Esophagus muscularis mucosa (tissue), 4 donors: Measurements from ENCODE around the gene RIOK2. TPM values are rescaled to one million over a fixed set of nuclear protein-coding genes. Genes with fewer than 3 reads are reported as not detected.

Source experiments
- DNase-seq: peaks from one replicate; pipeline ENCODE4 v3.0.0-alpha.2; 2017; ENCODE audit errors: extremely low spot score
- H3K27ac ChIP-seq, 4 donors: fragments of 200-600 bp; sonication (generic); replicated peaks in 1 of 4; 1 replicate in 3 of 4; 2 replicates in 1 of 4; pipeline ENCODE4 v1.5.1; 2016 to 2019; ENCODE audit warnings: mild to moderate bottlenecking in 1 of 4
- H3K27me3 ChIP-seq, 4 donors: fragments of 200-600 bp; sonication (generic); one replicate each; pipeline versions ENCODE4 v1.5.1 to v1.6.0; 2016 to 2019
- H3K36me3 ChIP-seq, 4 donors: fragments of 200-600 bp; sonication (generic); one replicate each; pipeline ENCODE4 v1.5.1; 2016 to 2019
- H3K4me1 ChIP-seq, 4 donors: fragments of 200-600 bp; sonication (generic); one replicate each; pipeline ENCODE4 v1.5.1; 2016 to 2019
- H3K4me3 ChIP-seq, 4 donors: fragments of 200-600 bp; sonication (generic); 1 replicate in 2 of 4; 2 replicates in 2 of 4; pipeline ENCODE4 v1.5.1; 2016 to 2019; ENCODE audit warnings: mild to moderate bottlenecking in 4 of 4, moderate library complexity in 1 of 4
- H3K9me3 ChIP-seq, 4 donors: fragments of 200-600 bp; sonication (generic); 1 replicate in 3 of 4; 2 replicates in 1 of 4; pipeline ENCODE4 v1.5.1; 2016 to 2019
- EP300 ChIP-seq: sonication (generic); formaldehyde crosslinking; IDR thresholded peaks from one replicate; pipeline ENCODE4 v1.6.1; 2017; ENCODE audit warnings: antibody characterized with exemption
- POLR2A ChIP-seq: fragments of 450-650 bp; IDR thresholded peaks from one replicate; pipeline ENCODE4 v1.6.1; 2017; ENCODE audit warnings: antibody characterized with exemption, moderate library complexity, mild to moderate bottlenecking, low read depth
- POLR2AphosphoS5 ChIP-seq, 2 donors: sonication (generic); formaldehyde crosslinking; IDR thresholded peaks; one replicate each; pipeline ENCODE4 v1.6.1; 2017; ENCODE audit warnings: antibody characterized with exemption in 2 of 2
- WGBS: methylation state at CpG from one replicate; pipeline ENCODE4 v1.1.5; 2018; 5-methylcytosine and 5-hydroxymethylcytosine counted together
- intact Hi-C: fragments of 100-400 bp; cut with DNase I; formaldehyde crosslinking; loops from one replicate; pipeline ENCODE4 v1.15.1; 2023
- total RNA-seq, 4 donors: library from RNA; depleted of rRNA; stranded (reverse); fragments of >200 nt; gene quantifications; one replicate each; pipeline versions ENCODE4 v1.1.0 to v1.2.1, GENCODE V29; 2016
- TF ChIP-seq, protein P1 (sequence below), 3 experiments: fragments of 200-600 bp in 2 of 3; fragments of 450-650 bp in 1 of 3; sonication (generic) in 2 of 3; IDR thresholded peaks; one replicate each; pipeline ENCODE4 v1.5.1; 2017 to 2019; ENCODE audit warnings: antibody characterized with exemption in 3 of 3, mild to moderate bottlenecking in 2 of 3, moderate library complexity in 1 of 3

Gene RIOK2
- total RNA-seq, 4 donors from 2014 or later: 9.4 to 28.8 (median 18.7) TPM

DNA sequence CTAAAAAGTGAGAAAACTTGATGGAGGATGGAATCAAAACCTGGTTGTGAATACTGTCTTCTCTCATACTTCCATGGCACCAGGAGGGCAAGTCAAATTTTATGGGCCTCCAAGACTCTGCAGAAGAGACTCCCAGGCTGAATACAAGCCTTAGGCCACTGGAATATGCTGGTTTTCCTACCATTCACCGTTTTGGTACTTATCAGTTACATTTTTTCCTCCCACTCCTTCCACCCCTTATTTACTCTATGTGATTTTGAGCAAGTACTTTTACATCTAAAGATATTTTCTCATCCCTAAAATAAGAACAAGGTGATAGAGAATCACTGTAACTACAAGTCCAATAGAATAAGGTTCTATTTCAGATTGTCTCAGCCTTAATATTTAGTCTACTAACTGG lies 32.6 kb downstream of the RIOK2 start:
- H3K4me3 ChIP-seq: no peak overlapping the region
- H3K9me3 ChIP-seq: no peaks in the 10 kb centered on the region
- H3K36me3 ChIP-seq: no peaks in the 10 kb centered on the region
- H3K27ac ChIP-seq: no peak overlapping the region
- 80% methylated on average over 1 of the region's 1 CpG for WGBS
- intact Hi-C loops: no loop called here
- H3K4me1 ChIP-seq: no peaks in the 10 kb centered on the region
- H3K27me3 ChIP-seq: no peaks in the 10 kb centered on the region
- TF ChIP-seq POLR2A (no peak), POLR2AphosphoS5 (IDR thresholded peaks at IDR 0.05) (no peak), EP300 (no peak)
- TF ChIP-seq, protein P1, sequence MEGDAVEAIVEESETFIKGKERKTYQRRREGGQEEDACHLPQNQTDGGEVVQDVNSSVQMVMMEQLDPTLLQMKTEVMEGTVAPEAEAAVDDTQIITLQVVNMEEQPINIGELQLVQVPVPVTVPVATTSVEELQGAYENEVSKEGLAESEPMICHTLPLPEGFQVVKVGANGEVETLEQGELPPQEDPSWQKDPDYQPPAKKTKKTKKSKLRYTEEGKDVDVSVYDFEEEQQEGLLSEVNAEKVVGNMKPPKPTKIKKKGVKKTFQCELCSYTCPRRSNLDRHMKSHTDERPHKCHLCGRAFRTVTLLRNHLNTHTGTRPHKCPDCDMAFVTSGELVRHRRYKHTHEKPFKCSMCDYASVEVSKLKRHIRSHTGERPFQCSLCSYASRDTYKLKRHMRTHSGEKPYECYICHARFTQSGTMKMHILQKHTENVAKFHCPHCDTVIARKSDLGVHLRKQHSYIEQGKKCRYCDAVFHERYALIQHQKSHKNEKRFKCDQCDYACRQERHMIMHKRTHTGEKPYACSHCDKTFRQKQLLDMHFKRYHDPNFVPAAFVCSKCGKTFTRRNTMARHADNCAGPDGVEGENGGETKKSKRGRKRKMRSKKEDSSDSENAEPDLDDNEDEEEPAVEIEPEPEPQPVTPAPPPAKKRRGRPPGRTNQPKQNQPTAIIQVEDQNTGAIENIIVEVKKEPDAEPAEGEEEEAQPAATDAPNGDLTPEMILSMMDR (IDR thresholded peaks at IDR 0.05): no peak
- DNase-seq: no peak

DNA sequence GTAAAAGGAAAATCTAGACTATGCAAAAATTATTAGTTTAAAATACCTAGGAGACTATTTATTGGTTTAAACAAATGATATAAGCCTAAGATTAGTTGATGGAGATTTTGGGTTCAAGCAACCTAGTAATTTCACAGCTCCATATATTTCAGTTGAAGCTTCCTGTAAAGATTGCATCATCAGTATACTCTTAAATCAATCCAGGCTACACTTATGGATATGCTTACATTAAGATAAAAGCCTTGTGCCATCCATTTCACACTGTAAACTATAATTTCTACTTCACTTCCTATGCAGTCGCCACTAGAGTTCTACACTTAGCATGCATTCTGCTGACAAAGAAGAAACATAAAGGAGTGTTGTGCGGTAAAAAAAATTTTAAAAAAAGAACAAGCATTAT lies 33.3 kb downstream of the RIOK2 start:
- no peak for DNase-seq
- no peak overlapping the region for H3K4me3 ChIP-seq
- H3K27ac ChIP-seq: no peak overlapping the region
- 82% methylated on average over 2 of the region's 2 CpGs for WGBS
- intact Hi-C loops: no loop called here
- H3K27me3 ChIP-seq: no peaks in the 10 kb centered on the region
- TF ChIP-seq POLR2A (no peak), POLR2AphosphoS5 (IDR thresholded peaks at IDR 0.05) (no peak), EP300 (no peak)
- TF ChIP-seq, protein P1 (IDR thresholded peaks at IDR 0.05): no peak
- H3K9me3 ChIP-seq: no peaks in the 10 kb centered on the region
- no peaks in the 10 kb centered on the region for H3K36me3 ChIP-seq
- H3K4me1 ChIP-seq: no peaks in the 10 kb centered on the region

DNA sequence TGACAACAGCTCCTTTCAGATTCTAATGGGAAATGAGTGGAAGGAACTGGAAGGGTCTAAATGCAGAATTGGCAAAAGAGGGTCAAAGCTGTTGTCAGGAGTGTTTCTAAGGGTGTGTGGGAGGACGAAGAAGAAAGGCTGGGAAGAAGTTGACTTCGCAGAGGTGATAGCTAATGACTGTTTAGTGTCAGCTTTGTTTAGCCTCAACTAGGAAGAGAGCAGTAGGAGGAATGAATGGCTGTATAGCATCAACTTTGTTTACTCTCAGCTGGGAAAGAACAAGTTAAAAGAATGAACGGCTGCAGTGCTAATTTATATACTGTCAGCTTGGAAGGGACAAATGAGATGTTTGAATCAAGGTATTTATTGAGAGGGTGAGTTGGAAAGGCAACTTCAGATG lies 34.8 kb downstream of the RIOK2 start:
- intact Hi-C loops: no loop called here
- 42% methylated on average over 3 of the region's 3 CpGs for WGBS
- Histone ChIP-seq H3K27ac (no peak overlapping the region), H3K4me1 (no peaks in the 10 kb centered on the region), H3K9me3 (no peaks in the 10 kb centered on the region), H3K36me3 (no peaks in the 10 kb centered on the region), H3K4me3 (no peak overlapping the region), H3K27me3 (no peaks in the 10 kb centered on the region)
- no peak for DNase-seq
- TF ChIP-seq POLR2AphosphoS5 (IDR thresholded peaks at IDR 0.05) (no peak), POLR2A (no peak), EP300 (no peak)
- TF ChIP-seq, protein P1 (IDR thresholded peaks at IDR 0.05): no peak

DNA sequence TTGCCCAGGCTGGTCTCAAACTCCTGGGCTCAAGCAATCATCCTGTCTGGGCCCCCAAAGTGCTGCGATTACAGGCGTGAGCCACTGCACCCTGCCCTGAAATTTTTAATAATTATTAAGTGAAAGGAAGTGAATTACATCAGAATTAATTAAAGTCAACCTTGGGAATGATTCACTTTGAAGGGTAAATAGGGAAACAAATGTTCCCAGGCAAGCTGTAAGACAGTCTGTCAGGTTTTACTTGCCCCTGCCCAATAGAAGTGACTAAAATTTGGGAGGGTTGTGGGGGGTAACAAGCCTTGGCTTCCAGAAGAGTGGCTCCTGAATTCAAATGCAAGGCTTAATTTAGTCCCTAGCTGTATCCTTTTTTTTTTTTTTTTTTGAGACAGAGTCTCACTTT lies 39.3 kb downstream of the RIOK2 start:
- Histone ChIP-seq H3K27me3 (no peaks in the 10 kb centered on the region), H3K27ac (no peak overlapping the region), H3K9me3 (no peaks in the 10 kb centered on the region), H3K36me3 (no peaks in the 10 kb centered on the region), H3K4me3 (no peak overlapping the region), H3K4me1 (peaks cover 6 to 11% (median 7%) of the 10 kb centered on the region in 4 donors)
- intact Hi-C loops: no loop called here
- DNase-seq: no peak
- TF ChIP-seq POLR2A (no peak), POLR2AphosphoS5 (IDR thresholded peaks at IDR 0.05) (no peak), EP300 (no peak)
- TF ChIP-seq, protein P1 (IDR thresholded peaks at IDR 0.05): no peak
- 94% methylated on average over 2 of the region's 2 CpGs for WGBS

DNA sequence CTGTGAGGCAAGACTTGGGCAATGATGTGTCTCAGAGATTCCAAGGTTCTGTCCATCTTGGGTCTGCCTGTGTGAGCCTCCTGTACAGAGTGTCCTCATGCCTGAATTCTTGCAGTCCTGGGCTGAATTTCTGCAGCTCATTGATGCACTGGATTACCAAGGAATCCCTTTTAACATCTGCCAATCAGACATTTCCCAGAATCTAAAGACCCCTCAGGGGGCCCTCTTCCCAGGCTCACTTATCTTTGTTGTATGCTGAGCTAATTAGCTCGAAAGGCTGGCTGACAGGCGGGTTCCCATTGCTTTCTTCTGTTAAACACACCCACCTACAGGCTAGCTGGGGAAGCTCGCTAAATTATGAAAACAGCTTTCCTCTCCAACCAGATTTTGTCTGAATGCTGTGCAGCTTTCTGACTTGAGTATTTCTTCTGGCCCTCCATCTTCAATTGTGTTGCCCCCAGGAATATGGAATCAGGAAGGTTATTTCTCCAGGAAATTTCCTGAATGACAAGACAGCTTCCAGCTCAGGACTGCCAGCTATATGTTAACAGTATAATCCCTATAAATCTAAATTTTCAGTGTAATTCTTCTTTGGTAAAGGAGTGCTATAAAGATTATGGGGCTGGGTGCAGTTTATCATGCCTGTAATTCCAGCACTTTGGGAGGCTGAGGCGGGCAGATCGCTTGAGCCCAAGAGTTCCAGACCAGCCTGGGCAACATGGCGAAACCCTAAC lies 40.4 kb downstream of the RIOK2 start, which contains the start of gene LIX1:
LIX1 (minus strand) TSS at position 91 of the 734 bp plus-strand sequence; CDS start at position 56, 35 bp downstream.
- no peaks in the 10 kb centered on the region for H3K27me3 ChIP-seq
- DNase-seq: no peak
- TF ChIP-seq POLR2A: no peak
- TF ChIP-seq, protein P1 (IDR thresholded peaks at IDR 0.05): peak; percentile 24 to 53 (median 49)
- H3K4me1 ChIP-seq: peaks cover 6 to 11% (median 7%) of the 10 kb centered on the region in 4 donors
- intact Hi-C loops: no loop called here
- H3K27ac ChIP-seq: no peak within 1 kb of the TSS
- no peaks in the 10 kb centered on the region for H3K36me3 ChIP-seq
- H3K9me3 ChIP-seq: no peaks in the 10 kb centered on the region
- H3K4me3 ChIP-seq: no peak within 1 kb of the TSS
- 52% methylated on average over 6 of the region's 6 CpGs for WGBS
